Thoracic aorta (tissue), 2 donors: ENCODE measurements around the gene INSC. TPM values are rescaled to one million over a fixed set of nuclear protein-coding genes. Genes with fewer than 3 reads are reported as not detected.

Experiments used
- ATAC-seq: fragments of 150-250 bp; one replicate; pipeline ENCODE4 v1.8.0; 2017; ENCODE audit warnings: low read depth; ENCODE audit not compliant: insufficient number of reproducible peaks, low FRiP score
- DNase-seq: peaks from one replicate; pipeline ENCODE4 v3.0.0-alpha.2; 2020; ENCODE audit warnings: low spot score
- H3K27ac ChIP-seq, 2 donors: fragments of 200-600 bp; sonication (generic); 1 replicate in 1 of 2; 2 replicates in 1 of 2; pipeline ENCODE4 v1.5.1; 2016; ENCODE audit warnings: mild to moderate bottlenecking in 2 of 2, moderate library complexity in 2 of 2
- H3K27me3 ChIP-seq: fragments of 200-600 bp; sonication (generic); replicated peaks from 2 replicates; pipeline ENCODE4 v1.6.0; 2016; ENCODE audit warnings: mild to moderate bottlenecking; ENCODE audit not compliant: insufficient read depth
- H3K36me3 ChIP-seq: fragments of 200-600 bp; sonication (generic); one replicate; pipeline ENCODE4 v1.5.1; 2016
- H3K4me1 ChIP-seq, 2 donors: fragments of 200-600 bp; sonication (generic); 1 replicate in 1 of 2; 2 replicates in 1 of 2; pipeline versions ENCODE4 v1.5.1 to v1.6.0; 2016; ENCODE audit warnings: low read depth in 2 of 2, mild to moderate bottlenecking in 1 of 2; ENCODE audit not compliant: control insufficient read depth in 1 of 2
- H3K4me3 ChIP-seq: fragments of 200-600 bp; sonication (generic); 2 replicates; pipeline ENCODE4 v1.5.1; 2016; ENCODE audit warnings: mild to moderate bottlenecking
- H3K9me3 ChIP-seq: fragments of 200-600 bp; sonication (generic); 2 replicates; pipeline ENCODE4 v1.5.1; 2016
- total RNA-seq, 2 donors: library from RNA; depleted of rRNA; stranded (reverse); fragments of >200 nt; gene quantifications; one replicate each; pipeline versions ENCODE4 v1.1.0 to v1.2.3, GENCODE V29; 2016
- TF ChIP-seq, protein P1 (sequence below): fragments of 200-600 bp; sonication (generic); IDR thresholded peaks from one replicate; pipeline ENCODE4 v1.5.1; 2019; ENCODE audit warnings: antibody characterized with exemption

INSC gene
- total RNA-seq, 2 donors from 2014 or later: 0.35 TPM; not detected in 1

DNA sequence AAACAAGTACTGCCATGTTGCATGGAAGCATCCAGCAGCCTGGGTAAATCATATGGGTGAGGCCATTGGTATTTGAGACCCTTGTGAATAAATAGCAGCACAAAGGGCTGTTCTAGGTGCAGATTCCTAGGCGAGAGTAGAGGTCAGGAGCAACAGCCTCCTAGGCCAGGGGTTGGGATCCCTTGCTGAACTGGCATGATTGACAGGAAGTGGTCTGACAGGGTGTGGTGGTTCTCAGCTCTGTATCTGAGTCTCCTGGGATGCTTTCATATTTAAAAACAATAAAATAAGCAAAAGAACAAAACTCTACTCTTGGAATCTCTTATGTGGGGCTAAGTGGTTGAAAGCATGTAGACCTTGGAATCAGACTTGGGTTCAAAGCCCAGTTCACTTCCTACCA lies 35.8 kb downstream of the INSC start:
- DNase-seq: no peak
- ATAC-seq: no peak

DNA sequence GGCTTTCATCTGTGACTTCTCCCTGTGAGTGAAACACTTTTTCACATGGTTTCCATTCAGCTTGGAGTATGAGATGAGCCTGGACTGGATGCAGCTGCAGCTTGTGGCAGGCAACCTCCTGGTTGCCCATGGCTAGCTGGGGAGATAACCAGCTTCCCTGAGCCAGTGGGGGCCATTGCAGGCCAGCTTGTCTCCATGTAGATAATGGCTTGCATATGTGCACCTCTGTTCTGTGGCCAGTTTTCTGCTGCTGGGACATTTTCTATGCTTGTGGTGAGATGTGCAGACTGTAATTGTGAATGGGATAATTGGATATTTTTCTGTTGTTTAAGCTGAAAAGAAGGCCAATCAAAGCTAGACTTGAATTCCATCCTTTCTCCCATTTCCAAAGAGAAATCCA lies 38.5 kb downstream of the INSC start:
- Histone ChIP-seq H3K9me3 (no peaks in the 10 kb centered on the region), H3K27me3 (no peaks in the 10 kb centered on the region), H3K4me3 (no peak overlapping the region), H3K36me3 (no peaks in the 10 kb centered on the region), H3K27ac (no peak overlapping the region), H3K4me1 (peaks cover 0 to 2% of the 10 kb centered on the region in 2 donors)
- DNase-seq (no peak), ATAC-seq (no peak)
- TF ChIP-seq, protein P1, sequence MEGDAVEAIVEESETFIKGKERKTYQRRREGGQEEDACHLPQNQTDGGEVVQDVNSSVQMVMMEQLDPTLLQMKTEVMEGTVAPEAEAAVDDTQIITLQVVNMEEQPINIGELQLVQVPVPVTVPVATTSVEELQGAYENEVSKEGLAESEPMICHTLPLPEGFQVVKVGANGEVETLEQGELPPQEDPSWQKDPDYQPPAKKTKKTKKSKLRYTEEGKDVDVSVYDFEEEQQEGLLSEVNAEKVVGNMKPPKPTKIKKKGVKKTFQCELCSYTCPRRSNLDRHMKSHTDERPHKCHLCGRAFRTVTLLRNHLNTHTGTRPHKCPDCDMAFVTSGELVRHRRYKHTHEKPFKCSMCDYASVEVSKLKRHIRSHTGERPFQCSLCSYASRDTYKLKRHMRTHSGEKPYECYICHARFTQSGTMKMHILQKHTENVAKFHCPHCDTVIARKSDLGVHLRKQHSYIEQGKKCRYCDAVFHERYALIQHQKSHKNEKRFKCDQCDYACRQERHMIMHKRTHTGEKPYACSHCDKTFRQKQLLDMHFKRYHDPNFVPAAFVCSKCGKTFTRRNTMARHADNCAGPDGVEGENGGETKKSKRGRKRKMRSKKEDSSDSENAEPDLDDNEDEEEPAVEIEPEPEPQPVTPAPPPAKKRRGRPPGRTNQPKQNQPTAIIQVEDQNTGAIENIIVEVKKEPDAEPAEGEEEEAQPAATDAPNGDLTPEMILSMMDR: no peak

More for the DNA sequence above, 35.8 kb downstream of the INSC start:
- Histone ChIP-seq H3K36me3 (no peaks in the 10 kb centered on the region), H3K9me3 (no peaks in the 10 kb centered on the region), H3K27me3 (no peaks in the 10 kb centered on the region), H3K27ac (no peak overlapping the region), H3K4me3 (no peak overlapping the region), H3K4me1 (no peaks in the 10 kb centered on the region)
- TF ChIP-seq, protein P1: no peak

DNA sequence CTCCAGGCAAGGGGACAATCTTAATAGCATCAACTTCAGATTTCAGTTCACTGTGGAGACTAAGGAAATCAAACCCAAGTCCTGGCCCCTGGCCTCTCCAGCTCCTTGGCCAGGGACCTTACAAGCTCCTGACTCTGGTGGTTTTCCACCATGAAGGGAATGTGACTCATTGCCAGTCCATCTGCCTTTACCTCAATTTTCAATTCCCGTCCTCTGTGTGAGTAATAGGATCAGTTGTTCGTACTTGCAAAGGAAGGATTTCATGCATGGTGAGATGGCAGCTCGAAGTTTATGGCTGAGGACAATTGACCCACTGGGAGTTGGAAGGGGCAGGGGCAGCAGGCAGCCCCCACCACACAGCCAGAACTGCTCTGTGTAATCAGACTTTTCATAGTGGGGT lies 42.5 kb downstream of the INSC start:
- Histone ChIP-seq H3K27me3 (no peaks in the 10 kb centered on the region), H3K27ac (no peak overlapping the region), H3K4me3 (no peak overlapping the region), H3K36me3 (no peaks in the 10 kb centered on the region), H3K4me1 (peaks cover 0 to 8% of the 10 kb centered on the region in 2 donors), H3K9me3 (no peaks in the 10 kb centered on the region)
- TF ChIP-seq, protein P1: no peak
- DNase-seq (no peak), ATAC-seq (no peak)

DNA sequence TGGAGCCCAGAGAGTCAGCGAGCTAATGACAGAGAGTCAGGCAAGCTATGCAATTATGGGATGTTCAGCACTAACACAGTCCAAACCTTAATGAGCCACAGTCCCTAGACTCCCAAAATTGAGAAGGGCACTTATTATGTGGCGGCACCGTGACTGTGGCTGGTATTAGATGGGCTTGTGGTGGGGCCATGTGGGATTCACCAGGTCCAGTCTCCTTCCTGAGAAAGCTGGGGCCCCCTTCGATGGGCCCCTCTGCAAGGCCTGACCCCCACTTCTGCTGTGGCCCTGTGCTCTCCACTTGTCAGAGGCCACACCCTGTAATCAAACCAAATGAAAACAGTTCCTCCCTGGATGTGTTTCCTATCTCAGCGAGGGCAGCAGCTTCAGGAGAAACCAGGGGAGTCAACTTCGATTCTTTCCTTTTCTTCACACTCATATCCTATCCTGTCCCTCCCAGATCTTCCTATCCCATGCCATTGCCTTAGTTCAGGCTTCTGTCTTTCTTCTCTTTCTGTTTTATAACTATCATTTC lies 42.9 kb downstream of the INSC start:
- DNase-seq (no peak), ATAC-seq (no peak)
- TF ChIP-seq, protein P1: no peak
- H3K4me1 ChIP-seq: peaks cover 0 to 8% of the 10 kb centered on the region in 2 donors
- no peak overlapping the region for H3K4me3 ChIP-seq
- no peaks in the 10 kb centered on the region for H3K27me3 ChIP-seq
- no peak overlapping the region for H3K27ac ChIP-seq
- no peaks in the 10 kb centered on the region for H3K36me3 ChIP-seq
- no peaks in the 10 kb centered on the region for H3K9me3 ChIP-seq

DNA sequence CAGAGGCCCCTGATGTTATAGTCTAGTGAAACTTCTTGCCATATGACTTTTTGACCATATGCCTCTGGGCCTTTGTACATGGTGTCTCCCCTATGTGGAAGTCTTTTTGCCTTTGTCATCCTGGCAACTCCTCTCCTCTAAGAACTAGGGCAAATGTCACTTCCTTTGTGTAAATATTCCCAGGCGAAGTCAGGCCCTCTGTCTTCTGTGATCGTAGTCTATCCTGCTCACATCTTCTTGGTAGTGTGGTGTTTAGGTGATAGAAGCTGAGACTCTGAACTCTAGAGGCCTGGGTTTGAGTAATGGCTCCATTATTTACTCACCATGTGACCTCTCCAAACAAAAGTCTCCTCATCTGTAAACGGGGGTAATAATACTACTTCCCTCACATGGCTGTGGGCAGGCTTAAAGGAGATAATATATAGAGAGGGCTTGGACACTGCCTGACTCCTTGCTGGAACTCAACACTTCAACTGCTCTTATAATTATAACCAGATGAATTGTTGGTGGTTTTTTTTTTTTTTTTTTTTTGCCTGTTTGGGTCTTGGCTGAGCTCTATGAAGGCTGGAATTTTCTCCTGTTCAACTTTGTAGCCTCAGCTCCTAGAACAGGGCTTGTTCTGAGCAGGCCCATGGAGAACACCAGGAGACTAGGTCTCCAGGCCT lies 43.8 kb downstream of the INSC start:
- no peak for ATAC-seq
- Histone ChIP-seq H3K27ac (no peak overlapping the region), H3K36me3 (no peaks in the 10 kb centered on the region), H3K27me3 (no peaks in the 10 kb centered on the region), H3K4me1 (peaks cover 0 to 8% of the 10 kb centered on the region in 2 donors), H3K4me3 (no peak overlapping the region), H3K9me3 (no peaks in the 10 kb centered on the region)
- TF ChIP-seq, protein P1: no peak
- no peak for DNase-seq
